ENCODE data around the gene ADGRV1.

Gene ADGRV1

GRCh38 chr5:90602681-90603080 is 44.1 kb downstream of the ADGRV1 start:
- no peaks in the 10 kb centered on the region for H3K36me3 ChIP-seq (ENCODE audit: control insufficient read depth, insufficient read depth, low read length)
- TF ChIP-seq CTCF (IDR thresholded peaks at IDR 0.05; ENCODE audit: insufficient read depth, low read length, poor library complexity, severe bottlenecking) = no peak

GRCh38 chr5:90606539-90606938 is 47.9 kb downstream of the ADGRV1 start:
- no peak for DNase-seq (ENCODE audit: extremely low read depth, insufficient read length)
- Histone ChIP-seq H3K27me3 (replicated peaks; ENCODE audit: control insufficient read depth, insufficient read depth, low read length) (no peaks in the 10 kb centered on the region), H3K36me3 (ENCODE audit: control insufficient read depth, insufficient read depth, low read length) (no peaks in the 10 kb centered on the region), H3K4me3 (replicated peaks; ENCODE audit: low read depth, low read length) (no peak overlapping the region)
- peak; percentile 47 for TF ChIP-seq CTCF (IDR thresholded peaks at IDR 0.05; ENCODE audit: insufficient read depth, low read length, poor library complexity, severe bottlenecking)

More at GRCh38 chr5:90602681-90603080, 44.1 kb downstream of the ADGRV1 start:
- Histone ChIP-seq H3K27me3 (replicated peaks; ENCODE audit: control insufficient read depth, insufficient read depth, low read length) (no peaks in the 10 kb centered on the region), H3K4me3 (replicated peaks; ENCODE audit: low read depth, low read length) (no peak overlapping the region)
- DNase-seq (ENCODE audit: extremely low read depth, insufficient read length) = no peak

- TF ChIP-seq CTCF (IDR thresholded peaks at IDR 0.05; ENCODE audit: insufficient read depth, low read length, poor library complexity, severe bottlenecking) = no peak
- no peak for DNase-seq (ENCODE audit: extremely low read depth, insufficient read length)
- no peak overlapping the region for H3K4me3 ChIP-seq (replicated peaks; ENCODE audit: low read depth, low read length)
Observed at GRCh38 chr5:90612919-90613318, 54.3 kb downstream of the ADGRV1 start.

GRCh38 chr5:90613459-90613858 is 54.9 kb downstream of the ADGRV1 start:
- no peak for DNase-seq (ENCODE audit: extremely low read depth, insufficient read length)
- no peak overlapping the region for H3K4me3 ChIP-seq (replicated peaks; ENCODE audit: low read depth, low read length)
- H3K36me3 ChIP-seq (ENCODE audit: control insufficient read depth, insufficient read depth, low read length) = no peaks in the 10 kb centered on the region
- TF ChIP-seq CTCF (IDR thresholded peaks at IDR 0.05; ENCODE audit: insufficient read depth, low read length, poor library complexity, severe bottlenecking) = no peak
- H3K27me3 ChIP-seq (replicated peaks; ENCODE audit: control insufficient read depth, insufficient read depth, low read length) = no peaks in the 10 kb centered on the region

More at GRCh38 chr5:90612919-90613318, 54.3 kb downstream of the ADGRV1 start:
- Histone ChIP-seq H3K27me3 (replicated peaks; ENCODE audit: control insufficient read depth, insufficient read depth, low read length) (no peaks in the 10 kb centered on the region), H3K36me3 (ENCODE audit: control insufficient read depth, insufficient read depth, low read length) (no peaks in the 10 kb centered on the region)

- DNase-seq (ENCODE audit: extremely low read depth, insufficient read length) = no peak
- Histone ChIP-seq H3K36me3 (ENCODE audit: control insufficient read depth, insufficient read depth, low read length) (no peaks in the 10 kb centered on the region), H3K4me3 (replicated peaks; ENCODE audit: low read depth, low read length) (no peak overlapping the region), H3K27me3 (replicated peaks; ENCODE audit: control insufficient read depth, insufficient read depth, low read length) (no peaks in the 10 kb centered on the region)
- TF ChIP-seq CTCF (IDR thresholded peaks at IDR 0.05; ENCODE audit: insufficient read depth, low read length, poor library complexity, severe bottlenecking) = no peak
Observed at GRCh38 chr5:90613918-90614504, 55.4 kb downstream of the ADGRV1 start.

GRCh38 chr5:90615355-90615754 is 56.8 kb downstream of the ADGRV1 start:
- Histone ChIP-seq H3K4me3 (replicated peaks; ENCODE audit: low read depth, low read length) (no peak overlapping the region), H3K27me3 (replicated peaks; ENCODE audit: control insufficient read depth, insufficient read depth, low read length) (no peaks in the 10 kb centered on the region), H3K36me3 (ENCODE audit: control insufficient read depth, insufficient read depth, low read length) (no peaks in the 10 kb centered on the region)
- DNase-seq (ENCODE audit: extremely low read depth, insufficient read length) = no peak
- TF ChIP-seq CTCF (IDR thresholded peaks at IDR 0.05; ENCODE audit: insufficient read depth, low read length, poor library complexity, severe bottlenecking) = no peak

All from GM06990 (cell line).